HCT116 (cell line): ENCODE results near the gene PCYT1A. TPM values are rescaled to one million over a fixed set of nuclear protein-coding genes. Genes with fewer than 3 reads are reported as not detected.

Source experiments
- ATAC-seq: fragments of 200-7000 bp; cut with Tn5 transposase; 2 replicates; pipeline ENCODE4 v1.9.1; 2020; ENCODE audit warnings: mild to moderate bottlenecking, moderate library complexity
- BruUV-seq: library from RNA; stranded (reverse); fragments of 400-500 nt; replicated peaks from 2 replicates; lab custom pipeline; 2021; lab: Mats Ljungman, UMichigan
- CTCF ChIA-PET: fragments of 300-600 bp; sonication (Branson Sonifier 250); formaldehyde crosslinking; loops from one replicate; lab custom pipeline; 2021; ENCODE audit warnings: antibody characterized with exemption; lab: Charles Lee
- POLR2A ChIA-PET: fragments of 300-600, 350-600 bp; sonication (Branson Sonifier 250); formaldehyde crosslinking; loops from one replicate; lab custom pipeline; 2021; ENCODE audit warnings: antibody characterized with exemption; lab: Charles Lee
- RAD21 ChIA-PET, 2 experiments: fragments of 300-600 bp; sonication (Branson Sonifier 250); formaldehyde crosslinking; loops; one replicate each; lab custom pipeline; 2023; ENCODE audit warnings: low total read pairs in 2 of 2; ENCODE audit not compliant: uncharacterized antibody in 2 of 2, unreplicated experiment in 2 of 2, low non-redundant PET in 1 of 2; lab: Charles Lee
- DNase-seq: peaks from one replicate; pipeline ENCODE4 v3.0.0-alpha.2; 2010; ENCODE audit warnings: low read depth, low spot score
- H2AFZ ChIP-seq: fragments of 200-600 bp; shearing (Covaris generic), sonication (generic); 2 replicates; pipeline ENCODE4 v1.6.1; 2017; ENCODE audit warnings: low read depth, mixed run types, mixed read lengths, antibody characterized with exemption, low read length; ENCODE audit not compliant: poor library complexity, severe bottlenecking
- H3K27ac ChIP-seq: 2 replicates; pipeline ENCODE4 v1.5.1; 2012; ENCODE audit warnings: low read depth, low read length
- H3K27me3 ChIP-seq: fragments of 200-600 bp; sonication (generic); 2 replicates; pipeline ENCODE4 v1.6.1; 2016; ENCODE audit warnings: mixed run types, low read length, mixed read lengths; ENCODE audit not compliant: insufficient read depth
- H3K36me3 ChIP-seq, 2 experiments: fragments of 200-500 bp in 1 of 2; fragments of 200-600 bp in 1 of 2; sonication (Bioruptor generic) in 1 of 2; sonication (generic) in 1 of 2; 2 replicates each; pipeline versions ENCODE4 v1.5.1 to v1.6.1; 2014 to 2016; ENCODE audit warnings: low read length in 2 of 2, inconsistent platforms in 1 of 2, mixed read lengths in 1 of 2, mixed run types in 1 of 2; ENCODE audit not compliant: insufficient read depth in 2 of 2, control insufficient read depth in 1 of 2
- H3K4me1 ChIP-seq, 2 experiments: fragments of 200-600 bp in 1 of 2; sonication (generic) in 1 of 2; 2 replicates each; pipeline versions ENCODE4 v1.5.1 to v1.6.1; 2012 to 2017; ENCODE audit warnings: low read length in 2 of 2, inconsistent platforms in 1 of 2, mild to moderate bottlenecking in 1 of 2, mixed read lengths in 1 of 2, mixed run types in 1 of 2, moderate library complexity in 1 of 2; ENCODE audit not compliant: insufficient read depth in 2 of 2, control insufficient read depth in 1 of 2
- H3K4me2 ChIP-seq: fragments of 200-600 bp; sonication (generic); 2 replicates; pipeline ENCODE4 v1.6.1; 2017; ENCODE audit warnings: mixed run types, low read length, mixed read lengths
- H3K4me3 ChIP-seq, 2 experiments: fragments of 200-600 bp in 1 of 2; sonication (generic) in 1 of 2; replicated peaks in 1 of 2; 2 replicates each; pipeline ENCODE4 v1.5.1; 2011 to 2016; ENCODE audit warnings: low read length in 2 of 2, control low read depth in 1 of 2, low read depth in 1 of 2, mild to moderate bottlenecking in 1 of 2, mixed read lengths in 1 of 2, mixed run types in 1 of 2
- H3K79me2 ChIP-seq: fragments of 200-600 bp; sonication (generic); 2 replicates; pipeline ENCODE4 v1.6.1; 2017; ENCODE audit warnings: mild to moderate bottlenecking, mixed run types, low read length, moderate library complexity, mixed read lengths; ENCODE audit not compliant: insufficient read depth
- H3K9ac ChIP-seq: fragments of 200-600 bp; sonication (generic); 2 replicates; pipeline ENCODE4 v1.6.1; 2016; ENCODE audit warnings: low read length, mixed read lengths
- H3K9me2 ChIP-seq: fragments of 200-600 bp; sonication (generic), shearing (Covaris generic); 2 replicates; pipeline ENCODE4 v1.6.1; 2017; ENCODE audit warnings: mixed run types, mild to moderate bottlenecking, moderate library complexity; ENCODE audit not compliant: insufficient read depth
- H3K9me3 ChIP-seq, 2 experiments: fragments of 200-500 bp in 1 of 2; fragments of 200-600 bp in 1 of 2; sonication (Bioruptor generic) in 1 of 2; sonication (generic) in 1 of 2; 2 replicates each; pipeline ENCODE4 v1.6.1; 2014 to 2017; ENCODE audit warnings: low read length in 2 of 2, mixed read lengths in 2 of 2, inconsistent platforms in 1 of 2, low read depth in 1 of 2, mild to moderate bottlenecking in 1 of 2, mixed run types in 1 of 2, moderate library complexity in 1 of 2; ENCODE audit not compliant: control insufficient read depth in 1 of 2, insufficient read depth in 1 of 2
- H4K20me1 ChIP-seq: fragments of 200-600 bp; sonication (generic), shearing (Covaris generic); 2 replicates; pipeline ENCODE4 v1.6.1; 2017; ENCODE audit warnings: mixed run types, mild to moderate bottlenecking, moderate library complexity; ENCODE audit not compliant: insufficient read depth
- CBX3 ChIP-seq: IDR thresholded peaks from 2 replicates; pipeline ENCODE4 v1.6.1; 2012; ENCODE audit warnings: low read depth
- CTCF ChIP-seq, 3 experiments: fragments of 200-600 bp in 1 of 3; sonication (generic) in 1 of 3; IDR thresholded peaks in 2 of 3; conservative IDR thresholded peaks in 1 of 3; 2 replicates each; pipeline ENCODE4 v1.5.1; 2012 to 2017; ENCODE audit warnings: low read depth in 2 of 3, low read length in 2 of 3, antibody characterized with exemption in 1 of 3, borderline replicate concordance in 1 of 3, control low read depth in 1 of 3, mild to moderate bottlenecking in 1 of 3, mixed read lengths in 1 of 3, mixed run types in 1 of 3, moderate library complexity in 1 of 3; ENCODE audit not compliant: insufficient read depth in 1 of 3
- MAX ChIP-seq: IDR thresholded peaks from 2 replicates; pipeline ENCODE4 v1.6.1; 2012
- POLR2A ChIP-seq: IDR thresholded peaks from 2 replicates; pipeline ENCODE4 v1.7.0; 2011; ENCODE audit warnings: borderline replicate concordance; ENCODE audit not compliant: insufficient read depth, insufficient read length; ENCODE audit errors: extremely low read depth
- POLR2AphosphoS5 ChIP-seq: IDR thresholded peaks from 2 replicates; pipeline ENCODE4 v1.6.1; 2011; ENCODE audit warnings: mild to moderate bottlenecking, low read depth, low read length, moderate library complexity
- SIN3A ChIP-seq: IDR thresholded peaks from 2 replicates; pipeline ENCODE4 v1.6.1; 2012; ENCODE audit warnings: low read depth
- TCF7L2 ChIP-seq: IDR thresholded peaks from 2 replicates; pipeline ENCODE4 v1.7.0; 2011; ENCODE audit warnings: borderline replicate concordance, inconsistent platforms; ENCODE audit not compliant: insufficient read depth, insufficient read length; ENCODE audit errors: extremely low read depth
- intact Hi-C: fragments of 100-400 bp; cut with micrococcal nuclease; formaldehyde crosslinking; loops from 2 replicates; pipeline ENCODE4 v1.10.0; 2022
- total RNA-seq: library from RNA; stranded (reverse); gene quantifications from one replicate; pipeline ENCODE4 v1.2.1, GENCODE V29; 2021; ENCODE audit not compliant: unreplicated experiment

PCYT1A gene
- total RNA-seq, 1 experiment from 2014 or later: 32.1 TPM

- intact Hi-C loops: no loop called here
- no peak for ATAC-seq
- no peaks in the 10 kb centered on the region for H3K9me3 ChIP-seq
- no peak overlapping the region for H2AFZ ChIP-seq
- H3K9ac ChIP-seq: no peak overlapping the region
- H3K27ac ChIP-seq: no peak overlapping the region
- H4K20me1 ChIP-seq: no peaks in the 10 kb centered on the region
- no peak for DNase-seq
- CTCF ChIA-PET: interaction anchor here (1.0 to 1.7 kb wide), 3 partner anchors 262 to 267 kb away, joined by 4 to 8 read pairs (median 4); no protein-coding TSS in a partner anchor
- H3K27me3 ChIP-seq: no peaks in the 10 kb centered on the region
- H3K4me1 ChIP-seq: no peaks in the 10 kb centered on the region
- H3K4me2 ChIP-seq: no peak overlapping the region
- H3K4me3 ChIP-seq: no peak overlapping the region
- H3K9me2 ChIP-seq: no peaks in the 10 kb centered on the region
- TF ChIP-seq SIN3A: no peak
- TF ChIP-seq POLR2AphosphoS5: no peak
- no peak for TF ChIP-seq POLR2A
- TF ChIP-seq MAX: no peak
- no peak for TF ChIP-seq CBX3
- no peak for TF ChIP-seq TCF7L2
- no peak for TF ChIP-seq CTCF (IDR thresholded peaks at IDR 0.05 in 2 of 3, conservative IDR thresholded peaks at IDR 0.05 in 1 of 3; ENCODE audit: borderline replicate concordance in 1 of 3, insufficient read depth in 1 of 3, low read depth in 2 of 3, low read length in 2 of 3)
- BruUV-seq: no TSS peak
- RAD21 ChIA-PET: no interaction called here
- 0 out of 4 replicates have a peak, but pooled peaks cover 0 to 6% of the 10 kb centered on the region in 2 experiments for H3K36me3 ChIP-seq
- POLR2A ChIA-PET: no interaction called here
- H3K79me2 ChIP-seq: 0 out of 2 replicates have a peak, but pooled peaks cover 2% of the 10 kb centered on the region
Observed at GRCh38 chr3:196255776-196256175, 31.8 kb downstream of the PCYT1A start.
